Measurements from ENCODE around the gene ST3GAL3. TPM values are rescaled to one million over a fixed set of nuclear protein-coding genes. Genes with fewer than 3 reads are reported as not detected.

The ST3GAL3 gene
- total RNA-seq, 1 donor = 10.8 TPM

GRCh38 chr1:43847290-43847689, 140.0 kb downstream of the ST3GAL3 start:
- Histone ChIP-seq H3K4me1 (ENCODE audit: insufficient read depth, low read length) (peaks cover 7% of the 10 kb centered on the region), H3K9me3 (ENCODE audit: low read depth, low read length) (no peaks in the 10 kb centered on the region), H3K4me3 (ENCODE audit: low read length) (no peak overlapping the region), H3K27me3 (ENCODE audit: insufficient read depth, low read length) (no peaks in the 10 kb centered on the region)

- Histone ChIP-seq H3K4me1 (ENCODE audit: insufficient read depth, low read length) (peaks cover 11% of the 10 kb centered on the region), H3K4me3 (ENCODE audit: low read length) (no peak overlapping the region), H3K27me3 (ENCODE audit: insufficient read depth, low read length) (no peaks in the 10 kb centered on the region), H3K9me3 (ENCODE audit: low read depth, low read length) (no peaks in the 10 kb centered on the region)
Observed at GRCh38 chr1:43847882-43848281, 140.5 kb downstream of the ST3GAL3 start.

- Histone ChIP-seq H3K4me3 (ENCODE audit: low read length) (no peak overlapping the region), H3K4me1 (ENCODE audit: insufficient read depth, low read length) (peaks cover 29% of the 10 kb centered on the region), H3K9me3 (ENCODE audit: low read depth, low read length) (no peaks in the 10 kb centered on the region), H3K27me3 (ENCODE audit: insufficient read depth, low read length) (no peaks in the 10 kb centered on the region)
Observed at GRCh38 chr1:43849670-43850069, 142.3 kb downstream of the ST3GAL3 start.

- H3K4me3 ChIP-seq (ENCODE audit: low read length) = no peak overlapping the region
- H3K4me1 ChIP-seq (ENCODE audit: insufficient read depth, low read length) = peaks cover 30% of the 10 kb centered on the region
- H3K9me3 ChIP-seq (ENCODE audit: low read depth, low read length) = no peaks in the 10 kb centered on the region
- no peaks in the 10 kb centered on the region for H3K27me3 ChIP-seq (ENCODE audit: insufficient read depth, low read length)
Observed at GRCh38 chr1:43850591-43851233, 143.4 kb downstream of the ST3GAL3 start.

- H3K4me3 ChIP-seq (ENCODE audit: low read length) = no peak overlapping the region
- H3K4me1 ChIP-seq (ENCODE audit: insufficient read depth, low read length) = peaks cover 30% of the 10 kb centered on the region
- no peaks in the 10 kb centered on the region for H3K9me3 ChIP-seq (ENCODE audit: low read depth, low read length)
- no peaks in the 10 kb centered on the region for H3K27me3 ChIP-seq (ENCODE audit: insufficient read depth, low read length)
Observed at GRCh38 chr1:43851561-43852338, 144.4 kb downstream of the ST3GAL3 start.

GRCh38 chr1:43853161-43853921, 146.0 kb downstream of the ST3GAL3 start:
- Histone ChIP-seq H3K9me3 (ENCODE audit: low read depth, low read length) (no peaks in the 10 kb centered on the region), H3K4me3 (ENCODE audit: low read length) (no peak overlapping the region), H3K4me1 (ENCODE audit: insufficient read depth, low read length) (peaks cover 30% of the 10 kb centered on the region), H3K27me3 (ENCODE audit: insufficient read depth, low read length) (no peaks in the 10 kb centered on the region)

- no peaks in the 10 kb centered on the region for H3K9me3 ChIP-seq (ENCODE audit: low read depth, low read length)
- H3K4me3 ChIP-seq (ENCODE audit: low read length) = no peak overlapping the region
- peaks cover 30% of the 10 kb centered on the region for H3K4me1 ChIP-seq (ENCODE audit: insufficient read depth, low read length)
- H3K27me3 ChIP-seq (ENCODE audit: insufficient read depth, low read length) = no peaks in the 10 kb centered on the region
Observed at GRCh38 chr1:43854473-43854872, 147.1 kb downstream of the ST3GAL3 start.

GRCh38 chr1:43856188-43856587, 148.9 kb downstream of the ST3GAL3 start:
- Histone ChIP-seq H3K4me3 (ENCODE audit: low read length) (no peak overlapping the region), H3K4me1 (ENCODE audit: insufficient read depth, low read length) (peaks cover 30% of the 10 kb centered on the region), H3K9me3 (ENCODE audit: low read depth, low read length) (no peaks in the 10 kb centered on the region)

GRCh38 chr1:43857163-43857562, 149.8 kb downstream of the ST3GAL3 start:
- Histone ChIP-seq H3K9me3 (ENCODE audit: low read depth, low read length) (no peaks in the 10 kb centered on the region), H3K4me3 (ENCODE audit: low read length) (no peak overlapping the region), H3K4me1 (ENCODE audit: insufficient read depth, low read length) (peaks cover 24% of the 10 kb centered on the region), H3K27me3 (ENCODE audit: insufficient read depth, low read length) (no peaks in the 10 kb centered on the region)

More at GRCh38 chr1:43856188-43856587, 148.9 kb downstream of the ST3GAL3 start:
- H3K27me3 ChIP-seq (ENCODE audit: insufficient read depth, low read length) = no peaks in the 10 kb centered on the region

- Histone ChIP-seq H3K4me1 (ENCODE audit: insufficient read depth, low read length) (peaks cover 14% of the 10 kb centered on the region), H3K9me3 (ENCODE audit: low read depth, low read length) (no peaks in the 10 kb centered on the region), H3K4me3 (ENCODE audit: low read length) (no peak overlapping the region), H3K27me3 (ENCODE audit: insufficient read depth, low read length) (no peaks in the 10 kb centered on the region)
Observed at GRCh38 chr1:43858324-43858723, 151.0 kb downstream of the ST3GAL3 start.

- H3K27me3 ChIP-seq (ENCODE audit: insufficient read depth, low read length) = no peaks in the 10 kb centered on the region
- peaks cover 4% of the 10 kb centered on the region for H3K4me1 ChIP-seq (ENCODE audit: insufficient read depth, low read length)
- no peaks in the 10 kb centered on the region for H3K9me3 ChIP-seq (ENCODE audit: low read depth, low read length)
- H3K4me3 ChIP-seq (ENCODE audit: low read length) = no peak overlapping the region
Observed at GRCh38 chr1:43861337-43861736, 154.0 kb downstream of the ST3GAL3 start.

- peaks cover 4% of the 10 kb centered on the region for H3K4me1 ChIP-seq (ENCODE audit: insufficient read depth, low read length)
- no peaks in the 10 kb centered on the region for H3K27me3 ChIP-seq (ENCODE audit: insufficient read depth, low read length)
- no peaks in the 10 kb centered on the region for H3K9me3 ChIP-seq (ENCODE audit: low read depth, low read length)
- H3K4me3 ChIP-seq (ENCODE audit: low read length) = no peak overlapping the region
Observed at GRCh38 chr1:43861988-43862735, 154.8 kb downstream of the ST3GAL3 start.

GRCh38 chr1:43864111-43865045, 157.0 kb downstream of the ST3GAL3 start:
- Histone ChIP-seq H3K4me3 (ENCODE audit: low read length) (no peak overlapping the region), H3K4me1 (ENCODE audit: insufficient read depth, low read length) (peaks cover 18% of the 10 kb centered on the region), H3K9me3 (ENCODE audit: low read depth, low read length) (no peaks in the 10 kb centered on the region), H3K27me3 (ENCODE audit: insufficient read depth, low read length) (no peaks in the 10 kb centered on the region)

GRCh38 chr1:43866201-43866600, 158.9 kb downstream of the ST3GAL3 start:
- H3K9me3 ChIP-seq (ENCODE audit: low read depth, low read length) = no peaks in the 10 kb centered on the region
- H3K4me1 ChIP-seq (ENCODE audit: insufficient read depth, low read length) = peaks cover 18% of the 10 kb centered on the region
- H3K27me3 ChIP-seq (ENCODE audit: insufficient read depth, low read length) = no peaks in the 10 kb centered on the region
- no peak overlapping the region for H3K4me3 ChIP-seq (ENCODE audit: low read length)

Data from mononuclear cell (primary cell).